Superior temporal gyrus (tissue), 1 donor: Measurements from ENCODE around the gene PTGIS.
"Not testable (repeated sequence)": the region's sequence is repeated elsewhere in the genome, so short reads cannot be mapped to it uniquely, and the experiment has no call there.

Experiments
- DNase-seq: peaks from one replicate; pipeline ENCODE4 v3.0.0-alpha.2; 2016; ENCODE audit errors: extremely low spot score

The PTGIS gene

DNA sequence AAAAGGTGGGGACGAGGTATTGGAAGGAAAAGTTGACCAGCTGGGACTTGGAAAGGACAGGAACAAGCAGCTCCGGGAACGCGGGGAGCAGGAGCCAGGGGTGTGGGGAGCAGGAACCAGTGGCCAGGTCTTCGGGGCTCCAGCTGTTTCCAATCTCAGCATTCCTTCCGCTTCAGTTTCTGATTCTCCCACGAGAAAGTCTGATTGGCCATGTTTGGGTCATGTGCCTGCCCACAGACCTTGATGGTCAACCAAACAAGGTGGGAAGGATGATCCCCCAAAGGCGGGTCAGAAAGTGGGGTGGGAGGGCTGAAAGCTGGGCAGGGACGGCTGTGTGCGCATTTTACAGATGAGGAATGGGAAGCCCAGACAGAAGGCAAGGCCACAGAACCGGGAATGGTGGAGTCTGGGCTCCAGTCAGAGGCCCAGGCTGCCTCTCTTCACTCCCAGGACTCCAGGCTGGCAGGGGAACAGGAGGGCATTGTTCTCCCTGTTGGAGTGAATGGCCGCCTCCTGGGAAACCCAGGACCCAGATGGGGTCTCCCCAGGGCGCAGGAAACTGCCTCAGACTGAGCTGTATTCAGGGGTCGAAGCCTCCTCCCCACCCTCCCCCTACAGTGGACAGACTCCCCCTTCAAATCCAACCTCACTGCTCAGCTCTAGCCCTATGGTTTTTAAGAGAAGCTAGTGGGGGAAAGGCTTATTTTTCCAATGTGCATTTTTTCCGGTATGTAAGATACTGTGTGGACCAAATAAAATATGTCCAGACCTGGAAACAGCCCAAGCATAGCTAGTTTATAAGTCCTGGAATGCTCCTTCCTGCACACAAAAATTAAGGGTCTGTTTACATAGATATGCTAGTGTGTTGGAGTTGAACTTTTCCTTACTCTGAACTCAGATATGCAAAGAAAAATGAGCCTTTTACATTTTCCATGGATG, 12.2 kb upstream of the PTGIS start:
- no peak for DNase-seq

DNA sequence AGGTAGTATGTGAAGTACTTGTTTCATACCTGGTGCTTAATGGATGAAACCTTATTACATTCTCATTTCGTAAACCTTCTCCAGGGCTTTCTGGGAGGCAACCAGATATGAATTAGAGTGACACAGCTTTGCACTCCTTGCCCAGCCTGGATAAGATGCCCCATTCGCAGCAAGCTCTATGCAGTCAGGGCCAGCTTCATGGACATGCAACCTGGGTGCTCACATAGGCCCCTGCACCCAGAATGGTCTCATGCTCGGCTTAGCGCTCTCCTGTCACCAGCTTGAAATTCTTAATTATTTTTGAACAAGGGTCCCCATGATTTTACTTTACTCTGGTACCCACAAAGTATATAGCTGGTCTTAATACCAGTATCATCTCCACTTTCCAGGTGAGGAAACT, 11.3 kb upstream of the PTGIS start:
- no peak for DNase-seq

DNA sequence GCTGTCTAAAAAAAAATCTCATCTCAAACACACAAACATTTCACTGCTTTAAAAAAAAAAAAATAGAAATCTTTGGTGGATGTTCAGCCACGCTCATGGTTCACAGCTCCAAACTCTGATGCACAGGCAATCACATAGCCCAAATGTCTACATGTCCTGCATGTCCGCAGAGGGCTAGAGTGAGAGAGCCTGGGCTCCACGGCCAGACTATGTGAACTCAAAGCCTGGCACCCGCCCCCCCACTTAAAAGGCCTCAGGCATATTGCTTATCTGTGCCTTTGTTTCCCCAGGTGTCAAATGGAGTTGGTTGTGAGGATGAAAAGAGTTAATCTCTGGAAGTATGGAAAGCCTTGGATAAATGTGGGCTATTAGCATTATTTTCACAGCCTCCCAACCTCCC, 10.5 kb upstream of the PTGIS start:
- DNase-seq = no peak

DNA sequence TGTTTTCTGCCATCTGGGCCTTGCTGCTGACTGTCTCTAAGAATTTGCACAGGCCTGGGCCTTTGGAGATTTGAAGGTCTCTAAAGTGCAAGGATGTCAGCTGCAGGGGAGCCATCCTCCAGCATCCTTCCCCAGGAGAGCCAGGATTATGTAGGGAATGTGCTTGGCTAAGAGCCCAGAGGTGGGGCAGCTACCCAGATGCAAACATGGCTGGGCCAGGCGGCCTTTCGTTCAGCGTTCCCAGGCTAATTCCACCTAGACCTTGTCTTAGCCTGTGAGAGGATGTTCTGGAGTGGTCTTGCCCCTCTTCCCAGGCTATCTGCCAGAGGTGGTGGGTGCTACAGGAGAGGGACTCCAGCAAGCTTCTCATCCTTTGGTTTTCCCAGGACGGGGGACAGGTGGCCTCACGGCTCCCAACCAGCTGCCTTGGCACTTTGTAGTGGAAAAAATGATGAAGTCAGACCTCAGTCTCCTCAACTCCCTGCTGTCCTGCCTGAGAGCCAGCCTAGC, 7.7 kb upstream of the PTGIS start:
- DNase-seq = no peak

DNA sequence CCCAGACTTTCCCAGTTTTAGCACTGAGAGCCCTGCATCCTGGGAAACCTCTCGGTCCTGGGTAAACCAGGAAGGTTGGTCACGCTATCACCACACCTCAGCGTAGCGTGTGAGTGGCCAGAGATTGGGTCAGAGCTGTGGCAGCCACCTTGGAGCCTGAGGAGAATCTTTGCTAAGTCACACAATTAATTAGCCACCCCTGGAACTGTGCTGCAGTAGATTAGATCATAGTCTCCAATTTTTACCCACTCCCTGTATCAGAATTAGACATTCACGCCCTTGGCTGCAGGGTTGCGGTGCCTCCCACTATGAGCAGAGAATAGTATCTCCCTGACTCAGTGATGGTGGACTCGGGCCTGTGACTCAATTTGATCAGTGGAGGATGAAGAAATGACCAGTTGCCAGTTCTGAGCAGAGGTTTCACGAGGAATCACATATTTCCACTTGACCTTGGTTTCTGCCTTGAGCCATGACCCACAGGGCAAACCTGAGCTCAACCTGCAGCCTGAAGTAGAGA, 6.0 kb upstream of the PTGIS start:
- no peak for DNase-seq

DNA sequence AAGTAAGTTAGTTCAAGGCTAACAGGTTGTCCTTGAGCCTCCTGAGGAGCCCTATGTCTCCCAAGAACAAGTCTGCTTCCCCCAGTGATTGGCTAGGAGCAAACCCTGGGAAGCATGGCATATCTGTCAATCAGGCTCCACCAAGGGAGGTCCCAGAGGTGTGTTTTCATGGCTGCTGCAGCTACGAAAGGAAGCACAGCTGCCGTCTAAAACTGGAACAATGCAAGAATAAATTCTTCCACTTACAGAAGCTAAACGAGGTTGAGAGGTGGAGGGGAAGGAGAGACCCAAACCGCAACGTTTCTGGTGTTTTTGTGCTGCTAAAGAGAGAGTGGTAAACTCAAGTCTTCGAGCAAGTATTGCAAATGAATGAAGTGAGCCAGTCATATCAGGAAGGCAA, 4.9 kb upstream of the PTGIS start:
- no peak for DNase-seq

DNA sequence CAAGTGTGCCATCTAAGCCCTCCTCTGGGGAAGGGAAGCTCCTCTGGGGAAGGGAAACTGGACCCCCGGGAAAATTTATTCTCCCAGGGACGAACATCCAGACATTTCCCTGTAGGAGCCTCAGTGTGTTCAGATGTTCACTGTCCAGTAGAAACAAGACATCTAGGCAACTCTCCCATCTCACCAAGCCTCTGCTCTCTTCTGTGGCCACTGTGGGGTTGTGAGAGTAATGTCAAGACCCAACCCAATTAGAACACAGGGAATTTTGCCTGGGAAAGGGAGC, 3.6 kb upstream of the PTGIS start:
- DNase-seq = no peak

DNA sequence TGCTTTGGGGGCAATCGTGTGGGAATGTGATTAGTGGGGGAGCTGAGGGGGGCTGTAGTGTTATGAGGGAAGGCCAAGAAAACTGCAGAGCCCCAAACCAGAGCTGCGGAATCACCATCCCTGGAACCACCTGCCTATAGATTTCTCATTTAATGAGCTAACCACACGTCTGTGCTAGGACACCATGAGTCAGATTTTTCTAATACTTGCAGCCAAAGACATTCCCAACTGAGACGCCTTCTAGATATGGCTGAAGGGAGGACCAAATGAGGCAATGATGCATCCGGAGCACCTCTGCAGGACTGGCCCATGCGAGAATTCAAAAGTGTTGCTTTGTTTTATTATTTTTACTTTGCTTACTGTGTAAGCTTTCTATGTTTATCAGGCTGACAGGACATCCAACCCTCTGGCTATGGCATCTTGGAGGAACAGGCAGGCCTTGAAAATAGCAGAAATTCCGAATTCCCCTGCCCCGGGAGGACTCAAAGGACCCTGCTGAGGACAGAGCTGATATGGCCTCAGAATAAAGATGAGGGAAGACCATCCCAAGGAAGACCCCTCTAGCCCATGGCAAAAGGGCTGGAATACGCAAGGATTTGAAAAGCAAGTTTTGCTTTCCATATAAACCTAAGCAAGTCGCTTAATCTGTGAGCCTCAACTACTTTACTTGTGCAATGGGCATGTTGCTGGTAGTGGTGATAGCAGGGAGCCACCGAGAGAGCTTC, 3.1 kb upstream of the PTGIS start:
- DNase-seq = no peak

DNA sequence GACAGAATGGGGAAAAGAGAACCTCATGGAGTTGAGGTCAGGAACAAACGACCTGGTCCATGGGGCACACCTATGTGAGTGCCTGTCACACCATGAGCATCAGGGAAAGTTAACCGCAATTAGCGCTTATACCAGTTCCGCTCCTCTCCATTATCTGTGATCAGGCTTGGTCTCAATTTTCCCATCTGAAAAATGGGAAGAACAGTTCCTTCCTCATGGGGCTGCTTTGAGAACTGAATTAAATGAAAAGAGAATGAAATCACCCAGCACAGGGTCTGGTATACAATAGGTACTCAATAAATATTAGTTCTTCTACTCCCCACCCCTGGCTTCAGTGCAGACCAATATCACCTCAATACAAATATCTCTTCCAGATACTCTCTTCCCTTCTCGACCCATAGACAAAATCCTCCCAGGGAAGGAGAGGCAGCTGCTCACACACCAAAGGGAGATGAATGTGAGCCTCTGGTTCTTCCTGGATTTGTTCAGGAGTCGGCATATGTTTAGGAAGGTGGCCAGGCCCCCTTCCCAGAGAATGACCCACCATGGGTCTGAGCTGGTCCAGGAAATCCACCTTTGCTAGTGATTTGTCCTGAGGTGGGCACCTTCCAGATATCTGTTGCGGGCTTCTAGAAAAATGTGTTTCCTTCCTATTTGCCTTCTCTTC, 2.4 kb upstream of the PTGIS start:
- no peak for DNase-seq

DNA sequence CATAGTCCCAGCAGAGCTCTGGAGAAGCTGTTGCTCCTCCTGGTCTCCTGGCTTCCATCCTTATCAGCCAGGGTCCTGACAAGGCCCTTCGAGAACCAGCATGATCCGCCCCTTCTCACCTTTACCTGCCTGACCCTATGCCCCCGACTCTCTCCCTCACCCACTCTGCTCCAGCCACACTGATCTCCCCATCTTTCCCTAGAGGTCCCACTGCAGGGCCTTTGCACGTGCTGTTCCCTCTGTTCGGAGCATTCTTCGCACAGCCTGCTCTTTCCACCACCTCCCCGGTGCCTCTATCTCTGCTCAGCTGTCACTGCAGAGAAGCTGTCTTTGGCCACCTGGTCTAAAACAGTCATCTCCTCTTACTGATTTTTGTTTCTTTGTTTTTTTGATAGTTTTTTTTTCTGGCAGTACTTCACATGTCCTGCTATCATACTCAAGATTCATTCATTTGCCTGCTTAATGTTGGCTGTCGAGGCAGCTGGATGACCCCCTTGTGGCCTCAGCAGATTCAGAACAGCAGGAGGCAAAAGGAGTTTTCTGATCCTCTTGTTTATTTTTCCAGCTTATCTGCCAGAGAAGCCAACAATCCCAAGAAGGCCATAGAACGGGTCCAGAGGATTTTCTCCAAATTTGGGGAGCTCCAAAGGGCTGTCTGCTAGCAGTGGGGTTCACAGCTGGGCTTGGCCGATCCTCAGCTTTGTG, 1.6 kb upstream of the PTGIS start:
- DNase-seq = no peak

DNA sequence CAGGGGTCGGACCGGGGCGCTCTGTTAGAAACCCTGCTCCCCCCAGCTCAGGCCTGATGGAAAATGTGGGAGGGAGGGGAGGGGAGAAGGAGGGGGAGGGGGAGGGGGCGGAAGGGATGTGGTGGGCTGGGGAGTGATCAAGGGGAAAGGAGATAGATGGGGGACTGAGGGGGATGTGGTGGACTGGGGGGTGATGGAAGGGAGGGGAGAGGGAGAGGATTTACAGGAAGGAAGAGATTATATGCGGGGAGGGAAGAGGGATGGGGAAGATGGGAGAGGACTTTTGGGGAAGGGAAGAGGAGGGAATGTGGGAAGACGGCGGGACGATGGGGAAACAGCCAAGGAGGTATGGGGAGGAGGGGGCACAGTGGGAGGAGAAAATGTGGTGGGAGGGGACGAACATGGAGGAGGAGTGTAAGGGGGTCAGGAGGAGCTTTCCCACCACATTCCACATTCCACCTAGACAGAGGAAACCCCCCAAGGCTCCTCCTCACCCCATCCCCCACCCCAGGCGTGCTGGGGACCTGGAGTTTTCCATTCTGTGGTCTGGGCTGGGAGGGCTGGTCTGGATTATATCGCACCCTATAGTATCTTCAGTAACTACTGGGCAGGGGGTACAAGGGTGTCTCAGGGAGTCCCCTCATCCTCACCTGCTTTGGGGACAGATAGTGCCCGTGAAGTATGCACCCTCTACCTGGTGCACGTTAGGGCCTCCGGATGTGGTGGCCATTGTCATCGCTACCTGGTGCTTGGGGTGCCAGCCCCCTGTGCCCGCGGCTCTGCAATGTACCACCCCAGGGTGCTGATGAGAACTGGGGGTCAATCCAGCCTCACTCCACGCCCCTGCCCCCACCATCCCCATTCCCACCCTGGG, 578 bp upstream of the PTGIS start:
- DNase-seq = no peak

DNA sequence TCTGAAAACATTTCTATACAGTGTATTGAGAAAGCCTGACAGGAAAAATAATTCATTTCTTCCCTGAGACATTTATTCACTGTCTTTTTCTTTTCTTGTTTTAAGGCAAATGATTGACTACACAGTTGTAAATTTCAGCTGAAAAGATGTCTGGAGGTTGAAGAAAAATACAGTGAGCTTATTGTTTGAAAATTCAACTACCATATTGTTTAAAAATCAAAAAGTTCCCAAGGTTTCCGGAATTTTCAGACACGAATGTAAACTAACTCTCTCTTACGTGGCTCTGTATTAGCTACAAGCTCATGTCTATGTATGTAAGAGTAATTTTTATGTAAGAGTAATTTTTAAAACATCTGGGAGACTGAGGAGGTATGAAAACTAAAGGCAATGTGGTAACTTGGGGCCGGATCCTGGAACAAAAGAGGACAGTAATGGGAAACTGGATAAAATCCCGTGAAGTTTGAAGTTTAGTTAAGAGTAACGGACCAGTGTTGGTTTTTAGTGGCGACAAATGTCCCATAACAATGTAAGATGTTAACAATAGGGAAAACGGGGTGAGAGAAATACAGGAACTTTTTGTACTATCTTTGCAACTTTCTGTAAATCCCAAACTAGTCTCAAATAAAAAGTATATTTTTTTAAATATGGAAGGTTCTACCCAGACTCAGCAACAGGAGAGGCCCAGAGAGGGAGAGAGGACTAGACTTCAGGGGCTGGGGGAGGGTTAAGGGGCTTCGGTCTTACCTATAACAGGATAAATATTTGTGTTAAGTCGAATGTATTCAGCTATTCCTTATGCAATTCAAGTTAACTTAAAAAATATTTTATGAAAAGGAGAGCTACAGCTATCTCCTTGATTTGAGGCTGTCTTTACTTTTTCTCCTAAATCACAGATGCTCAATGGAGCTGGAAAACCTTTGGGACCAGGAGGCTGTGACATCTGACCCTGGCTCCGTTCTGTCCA, 1.3 kb downstream of the PTGIS start:
- no peak for DNase-seq

DNA sequence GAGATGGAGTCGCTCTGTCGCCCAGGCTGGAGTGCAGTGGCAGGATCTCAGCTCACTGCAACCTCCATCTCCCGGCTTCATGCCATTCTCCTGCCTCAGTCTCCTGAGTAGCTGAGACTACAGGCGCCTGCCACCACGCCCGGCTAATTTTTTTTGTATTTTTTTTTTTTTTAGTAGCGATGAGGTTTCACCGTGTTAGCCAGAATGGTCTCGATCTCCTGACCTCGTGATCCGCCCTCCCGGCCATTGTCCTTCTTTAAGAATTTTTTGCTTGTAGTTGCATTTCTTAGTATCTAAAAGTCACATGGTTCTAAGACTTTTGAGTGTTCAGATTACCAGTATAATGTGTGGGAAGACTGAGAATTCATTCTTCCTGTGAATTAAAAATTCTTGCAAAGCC, 2.9 kb downstream of the PTGIS start:
- DNase-seq = not testable (repeated sequence)

DNA sequence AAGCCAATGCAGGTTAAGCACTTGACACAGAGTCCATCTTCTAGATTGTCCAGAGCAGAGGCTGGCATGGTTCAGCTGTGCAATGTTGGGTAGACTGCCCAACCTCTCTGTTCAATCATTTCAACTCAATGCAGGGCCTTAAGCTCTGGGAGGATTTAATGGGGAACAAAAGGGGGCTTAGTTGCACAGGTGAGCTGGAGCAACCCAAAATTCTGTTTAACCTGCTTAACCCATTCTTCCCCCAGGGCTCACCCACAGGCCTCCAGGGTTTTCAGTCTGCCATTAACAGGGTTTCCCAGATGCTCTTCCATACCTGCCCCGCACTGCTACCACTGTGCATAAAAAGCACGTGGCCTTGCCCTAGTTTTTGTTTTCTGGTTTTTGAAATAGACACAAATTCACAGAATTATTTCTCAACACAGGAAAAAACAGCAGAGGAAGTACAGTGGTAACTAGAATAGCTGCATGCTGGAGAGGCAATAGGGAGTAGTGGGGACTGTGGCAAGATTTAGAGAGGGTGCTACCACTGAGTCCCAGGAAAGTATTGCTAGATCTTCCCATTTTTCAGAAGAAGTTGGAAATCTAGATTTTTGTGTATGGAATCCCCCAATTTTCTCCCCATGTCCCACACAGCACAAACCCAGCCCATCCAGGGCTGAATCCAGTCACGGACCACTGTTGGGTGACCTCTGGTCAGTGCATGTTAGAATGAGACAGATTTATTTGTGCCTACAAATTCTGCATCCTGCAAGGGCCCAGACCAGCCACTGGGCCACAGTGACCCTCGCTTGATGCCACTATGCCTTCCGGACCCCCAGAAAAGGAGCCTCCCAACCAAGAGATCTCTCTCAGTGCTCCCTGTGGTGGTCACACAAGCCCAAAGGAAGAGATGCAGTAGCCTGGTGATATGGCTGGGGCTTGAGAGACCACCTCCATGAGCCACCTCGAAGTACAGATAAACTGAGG, 4.6 kb downstream of the PTGIS start:
- DNase-seq = no peak

DNA sequence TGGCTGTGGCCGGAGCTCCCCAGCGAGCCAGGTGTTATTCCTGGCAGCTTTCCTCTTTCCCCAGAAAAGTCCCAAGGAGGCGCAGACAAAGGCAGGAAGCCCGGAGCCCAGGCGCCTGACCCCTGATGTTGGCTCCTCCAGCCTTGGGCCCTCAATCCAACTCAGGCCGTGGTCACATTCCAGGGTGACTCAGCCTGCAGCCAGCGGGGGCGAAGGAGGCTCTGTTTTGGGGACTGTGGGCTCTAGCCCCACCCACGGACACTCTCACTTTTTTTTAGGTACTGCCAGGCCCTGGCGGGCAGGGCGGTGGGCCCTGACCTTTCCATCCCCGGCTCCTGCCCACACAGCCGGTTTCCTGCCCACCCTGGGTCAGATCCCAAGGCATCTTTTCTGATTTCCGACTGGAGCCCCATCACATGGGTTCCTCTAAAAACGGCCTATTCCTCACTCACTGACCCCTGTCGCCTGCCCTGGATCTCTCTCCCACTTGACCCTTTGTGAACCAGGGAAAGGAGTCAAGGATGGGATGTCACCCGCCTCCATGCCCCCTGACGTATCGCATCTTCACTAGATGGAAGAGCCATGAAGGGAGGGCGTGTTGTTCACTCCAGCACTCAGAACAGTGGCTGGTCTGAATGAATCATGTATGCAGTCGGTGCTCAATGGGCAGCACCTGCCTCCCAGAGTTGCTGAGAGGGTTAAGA, 5.5 kb downstream of the PTGIS start:
- DNase-seq = no peak

DNA sequence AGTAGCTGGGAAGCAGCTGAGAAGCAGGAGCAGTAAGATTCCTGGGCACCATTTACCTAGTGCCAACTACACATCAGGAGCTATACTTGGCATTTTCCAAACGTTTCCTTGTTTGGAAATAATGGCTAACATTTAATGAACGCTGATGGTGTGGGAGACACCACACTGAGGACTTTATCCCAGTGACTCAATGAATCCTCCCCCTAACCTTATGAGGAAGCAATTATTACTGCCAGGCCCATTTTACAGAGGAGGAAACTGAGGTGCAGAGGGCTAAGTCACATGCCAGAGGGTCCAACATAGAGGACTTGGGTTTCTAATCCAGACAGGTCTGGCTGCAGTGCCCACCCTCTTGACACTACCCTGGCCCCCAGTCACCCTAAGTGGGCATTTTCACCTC, 6.1 kb downstream of the PTGIS start:
- no peak for DNase-seq

DNA sequence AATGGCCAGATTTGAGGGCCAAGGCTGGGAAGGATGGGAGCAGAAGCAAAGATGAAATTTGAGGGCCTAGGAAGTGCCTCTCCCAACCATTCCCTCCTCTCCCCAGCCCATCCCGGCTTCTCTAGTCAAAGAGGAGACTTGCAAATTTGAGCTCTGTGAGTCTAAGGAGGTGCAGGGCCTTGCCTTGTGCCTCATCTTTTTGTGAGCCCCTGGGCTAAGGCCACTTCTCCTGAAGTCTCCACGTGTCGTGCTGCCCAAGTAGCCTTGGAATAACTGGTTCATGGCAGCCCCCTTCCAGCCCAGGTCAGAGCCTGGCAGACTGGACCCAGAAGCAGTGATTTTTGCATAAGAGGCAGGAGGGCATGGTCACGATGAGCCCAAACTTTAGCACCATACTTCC, 6.7 kb downstream of the PTGIS start:
- DNase-seq = no peak

DNA sequence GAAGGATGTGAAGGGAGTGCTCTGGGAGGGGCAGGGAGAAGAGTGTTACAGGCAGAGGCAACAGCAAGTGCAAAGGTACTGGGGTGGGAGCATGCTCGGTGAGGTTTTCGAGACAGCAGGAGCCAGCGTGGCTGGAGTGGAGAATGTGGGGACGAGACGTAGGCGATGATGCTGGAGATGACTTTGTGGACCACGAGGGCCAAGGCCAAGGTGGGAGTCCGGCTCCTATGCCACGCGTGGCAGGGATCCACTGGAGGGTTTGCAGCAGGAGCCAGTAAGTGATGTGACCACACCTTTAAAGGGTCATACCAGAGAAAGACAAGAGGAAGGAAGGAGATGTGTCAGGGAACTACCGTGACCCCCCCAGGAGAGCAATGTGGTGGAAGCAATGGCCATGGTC, 7.3 kb downstream of the PTGIS start:
- no peak for DNase-seq
